Suprapubic skin (tissue), 4 donors: ENCODE data around the gene AUTS2.

Experiments used
- EP300 ChIP-seq: sonication (generic); formaldehyde crosslinking; IDR thresholded peaks from one replicate; pipeline ENCODE4 v1.6.1; 2017; ENCODE audit warnings: antibody characterized with exemption
- POLR2A ChIP-seq, 2 donors: fragments of 450-650 bp; IDR thresholded peaks; one replicate each; pipeline ENCODE4 v1.6.1; 2017; ENCODE audit warnings: antibody characterized with exemption in 2 of 2, mild to moderate bottlenecking in 2 of 2, moderate library complexity in 2 of 2
- POLR2AphosphoS5 ChIP-seq, 3 donors: sonication (generic); formaldehyde crosslinking; IDR thresholded peaks; one replicate each; pipeline ENCODE4 v1.6.1; 2017; ENCODE audit warnings: antibody characterized with exemption in 3 of 3
- TF ChIP-seq, protein P1 (sequence below), 2 donors: fragments of 200-600 bp in 1 of 2; fragments of 450-650 bp in 1 of 2; sonication (generic) in 1 of 2; IDR thresholded peaks; one replicate each; pipeline ENCODE4 v1.5.1; 2016 to 2019; ENCODE audit warnings: antibody characterized with exemption in 2 of 2, mild to moderate bottlenecking in 1 of 2, moderate library complexity in 1 of 2

DNA sequence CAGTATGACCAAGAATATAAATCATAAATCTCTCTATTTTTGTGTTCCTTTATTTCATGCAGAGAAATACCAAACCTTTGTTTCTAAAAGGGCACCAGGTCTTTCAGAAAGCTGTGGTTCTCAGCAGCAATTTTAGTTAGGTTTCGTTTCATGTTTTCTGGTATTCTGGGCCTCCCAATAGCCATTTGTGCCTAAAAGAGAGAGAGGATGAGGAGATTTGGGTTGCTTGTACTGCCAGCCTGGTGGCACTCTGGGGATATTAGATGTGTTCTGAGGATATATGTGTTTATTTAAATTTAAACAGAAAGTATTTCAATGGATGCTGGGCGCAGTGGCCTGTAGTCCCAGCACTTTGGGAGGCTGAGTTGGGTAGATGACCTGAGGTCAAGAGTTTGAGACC, 471.7 kb downstream of the AUTS2 start:
- TF ChIP-seq, protein P1, sequence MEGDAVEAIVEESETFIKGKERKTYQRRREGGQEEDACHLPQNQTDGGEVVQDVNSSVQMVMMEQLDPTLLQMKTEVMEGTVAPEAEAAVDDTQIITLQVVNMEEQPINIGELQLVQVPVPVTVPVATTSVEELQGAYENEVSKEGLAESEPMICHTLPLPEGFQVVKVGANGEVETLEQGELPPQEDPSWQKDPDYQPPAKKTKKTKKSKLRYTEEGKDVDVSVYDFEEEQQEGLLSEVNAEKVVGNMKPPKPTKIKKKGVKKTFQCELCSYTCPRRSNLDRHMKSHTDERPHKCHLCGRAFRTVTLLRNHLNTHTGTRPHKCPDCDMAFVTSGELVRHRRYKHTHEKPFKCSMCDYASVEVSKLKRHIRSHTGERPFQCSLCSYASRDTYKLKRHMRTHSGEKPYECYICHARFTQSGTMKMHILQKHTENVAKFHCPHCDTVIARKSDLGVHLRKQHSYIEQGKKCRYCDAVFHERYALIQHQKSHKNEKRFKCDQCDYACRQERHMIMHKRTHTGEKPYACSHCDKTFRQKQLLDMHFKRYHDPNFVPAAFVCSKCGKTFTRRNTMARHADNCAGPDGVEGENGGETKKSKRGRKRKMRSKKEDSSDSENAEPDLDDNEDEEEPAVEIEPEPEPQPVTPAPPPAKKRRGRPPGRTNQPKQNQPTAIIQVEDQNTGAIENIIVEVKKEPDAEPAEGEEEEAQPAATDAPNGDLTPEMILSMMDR (IDR thresholded peaks at IDR 0.05), result no peak
- TF ChIP-seq POLR2A (IDR thresholded peaks at IDR 0.05), result no peak
- TF ChIP-seq POLR2AphosphoS5 (IDR thresholded peaks at IDR 0.05), result no peak
- no peak for TF ChIP-seq EP300
